Measurements from ENCODE around the gene NOP56. TPM values are rescaled to one million over a fixed set of nuclear protein-coding genes. Genes with fewer than 3 reads are reported as not detected.

Gene NOP56
- total RNA-seq, 4 donors from 2014 or later: 44.8 to 108 (median 54.6) TPM

DNA sequence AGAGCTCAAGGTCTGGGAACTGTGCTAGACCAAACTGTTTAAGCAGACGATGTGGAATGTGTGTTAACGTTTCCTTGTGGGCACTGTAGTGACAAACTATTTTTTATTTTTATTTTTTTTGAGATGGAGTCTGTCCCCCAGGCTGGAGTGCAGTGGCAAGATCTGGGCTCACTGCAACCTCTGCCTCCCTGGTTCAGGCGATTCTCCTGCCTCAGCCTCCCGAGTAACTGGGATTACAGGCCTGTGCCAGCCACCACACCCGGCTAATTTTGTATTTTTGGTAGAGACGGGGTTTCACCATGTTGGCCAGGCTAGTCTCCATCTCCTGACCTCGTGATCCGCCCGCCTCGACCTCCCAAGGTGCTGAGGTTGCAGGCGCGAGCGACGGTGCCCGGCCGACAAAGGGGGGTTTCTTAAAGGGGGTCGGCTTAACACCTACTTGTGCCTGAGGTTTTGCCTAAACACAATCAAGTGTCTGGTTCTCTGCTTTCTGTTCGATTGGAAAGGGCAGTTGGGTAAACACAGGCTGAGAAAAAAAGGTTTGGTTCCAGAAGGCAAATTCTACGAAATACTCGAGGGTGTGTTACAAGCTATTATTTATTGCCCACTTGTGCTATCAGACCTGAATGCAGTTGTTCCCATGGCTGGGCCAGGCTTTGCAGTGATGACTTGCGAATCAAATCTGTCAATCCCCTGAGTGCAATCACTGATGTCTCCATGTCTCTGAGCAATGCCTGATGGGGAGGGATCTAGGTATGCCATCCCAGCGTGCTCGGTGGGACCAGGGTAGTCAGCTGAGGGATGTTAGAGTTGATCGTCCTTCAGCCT, 1.3 kb downstream of the NOP56 start:
- Histone ChIP-seq H3K27me3 (no peaks in the 10 kb centered on the region), H3K36me3 (peaks cover 0 to 53% of the 10 kb centered on the region in 2 donors), H3K9me3 (no peaks in the 10 kb centered on the region), H3K4me1 (peaks cover 0 to 35% (median 18%) of the 10 kb centered on the region in 3 donors), H3K4me3 (peak overlapping the region; percentile 83 to 96), H3K27ac (peak overlapping the region in 3 of 4 donors; percentile 86 to 95 (median 87))
- WGBS, 2 donors (ENCODE audit: low coverage in 1 of 2): 47 to 52% methylated on average over 4 to 6 of the region's 24 CpGs
- no peak for ATAC-seq
- TF ChIP-seq CTCF (IDR thresholded peaks at IDR 0.05) (no peak), EP300 (IDR thresholded peaks at IDR 0.05) (no peak), POLR2AphosphoS5 (IDR thresholded peaks at IDR 0.05) (no peak), POLR2A (IDR thresholded peaks at IDR 0.05) (no peak)

GRCh38 chr20:2654384-2654822, 2.0 kb downstream of the NOP56 start:
- Histone ChIP-seq H3K4me3 (no peak overlapping the region), H3K4me1 (peaks cover 0 to 35% (median 18%) of the 10 kb centered on the region in 3 donors), H3K27me3 (no peaks in the 10 kb centered on the region), H3K9me3 (no peaks in the 10 kb centered on the region), H3K36me3 (peaks cover 0 to 59% of the 10 kb centered on the region in 2 donors), H3K27ac (no peak overlapping the region)
- TF ChIP-seq EP300 (IDR thresholded peaks at IDR 0.05): no peak
- no peak for TF ChIP-seq POLR2A (IDR thresholded peaks at IDR 0.05)
- TF ChIP-seq CTCF (IDR thresholded peaks at IDR 0.05): no peak
- TF ChIP-seq POLR2AphosphoS5 (IDR thresholded peaks at IDR 0.05): no peak
- no peak for ATAC-seq
- WGBS, 2 donors (ENCODE audit: low coverage in 1 of 2): 87% methylated on average over 6 of the region's 9 CpGs; no CpG with 5 or more reads in 1 of the 2 donors

GRCh38 chr20:2654831-2655230, 2.4 kb downstream of the NOP56 start:
- H3K4me3 ChIP-seq: no peak overlapping the region
- H3K36me3 ChIP-seq: peaks cover 0 to 63% of the 10 kb centered on the region in 2 donors
- no peaks in the 10 kb centered on the region for H3K27me3 ChIP-seq
- no peak for ATAC-seq
- H3K9me3 ChIP-seq: no peaks in the 10 kb centered on the region
- TF ChIP-seq EP300 (IDR thresholded peaks at IDR 0.05) (no peak), POLR2AphosphoS5 (IDR thresholded peaks at IDR 0.05) (no peak), CTCF (IDR thresholded peaks at IDR 0.05) (no peak), POLR2A (IDR thresholded peaks at IDR 0.05) (no peak)
- no peak overlapping the region for H3K27ac ChIP-seq
- peaks cover 0 to 35% (median 18%) of the 10 kb centered on the region in 3 donors for H3K4me1 ChIP-seq
- 88% methylated on average over 3 of the region's 3 CpGs; no CpG with 5 or more reads in 1 of the 2 donors for WGBS, 2 donors (ENCODE audit: low coverage in 1 of 2)

DNA sequence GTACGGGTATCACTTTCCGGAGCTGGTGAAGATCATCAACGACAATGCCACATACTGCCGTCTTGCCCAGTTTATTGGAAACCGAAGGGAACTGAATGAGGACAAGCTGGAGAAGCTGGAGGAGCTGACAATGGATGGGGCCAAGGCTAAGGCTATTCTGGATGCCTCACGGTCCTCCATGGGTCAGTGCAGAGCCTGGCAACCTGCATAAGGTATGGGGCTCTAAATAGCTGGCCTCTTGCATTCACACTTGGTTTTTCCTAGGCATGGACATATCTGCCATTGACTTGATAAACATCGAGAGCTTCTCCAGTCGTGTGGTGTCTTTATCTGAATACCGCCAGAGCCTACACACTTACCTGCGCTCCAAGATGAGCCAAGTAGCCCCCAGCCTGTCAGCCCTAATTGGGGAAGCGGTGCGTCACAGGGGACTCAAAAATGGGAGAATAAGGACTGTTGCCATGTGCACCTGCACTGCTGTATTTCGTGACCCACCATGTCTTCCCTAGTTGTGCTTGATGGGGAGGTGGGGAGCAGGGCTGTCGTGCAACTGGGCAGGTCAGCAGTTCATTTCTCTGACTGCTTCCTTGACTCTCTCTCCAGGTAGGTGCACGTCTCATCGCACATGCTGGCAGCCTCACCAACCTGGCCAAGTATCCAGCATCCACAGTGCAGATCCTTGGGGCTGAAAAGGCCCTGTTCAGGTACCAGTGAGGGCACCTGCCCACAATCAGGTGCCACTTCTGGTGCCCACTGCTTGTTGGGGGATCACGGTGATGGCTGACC, 3.1 kb downstream of the NOP56 start:
- H3K9me3 ChIP-seq: no peaks in the 10 kb centered on the region
- no peak overlapping the region for H3K27ac ChIP-seq
- TF ChIP-seq POLR2A (IDR thresholded peaks at IDR 0.05): no peak
- TF ChIP-seq EP300 (IDR thresholded peaks at IDR 0.05): no peak
- no peak for TF ChIP-seq POLR2AphosphoS5 (IDR thresholded peaks at IDR 0.05)
- TF ChIP-seq CTCF (IDR thresholded peaks at IDR 0.05): no peak
- 85 to 87% methylated on average over 6 to 10 of the region's 17 CpGs for WGBS, 2 donors (ENCODE audit: low coverage in 1 of 2)
- H3K36me3 ChIP-seq: peaks cover 0 to 70% of the 10 kb centered on the region in 2 donors
- no peak for ATAC-seq
- H3K4me1 ChIP-seq: peaks cover 0 to 34% (median 18%) of the 10 kb centered on the region in 3 donors
- H3K27me3 ChIP-seq: no peaks in the 10 kb centered on the region
- no peak overlapping the region for H3K4me3 ChIP-seq
